HG03159 (cell line): ENCODE measurements around the gene PHPT1.
A peak's percentile ranks its signal among the peaks of the same experiment; 100 is the strongest.
"Not testable (repeated sequence)": the region's sequence is repeated elsewhere in the genome, so short reads cannot be mapped to it uniquely, and the experiment has no call there.

ENCODE experiments used
- ATAC-seq: cut with Tn5 transposase; IDR thresholded peaks from one replicate; pipeline ENCODE4 v1.9.1; 2021; ENCODE audit warnings: mild to moderate bottlenecking, moderate library complexity; ENCODE audit not compliant: unreplicated experiment

PHPT1 gene

GRCh38 chr9:136882109-136882946, 33.1 kb downstream of the PHPT1 start:
- no peak for ATAC-seq

- ATAC-seq = not testable (repeated sequence)
Measured at GRCh38 chr9:136882947-136883283, 33.7 kb downstream of the PHPT1 start.

- ATAC-seq = not testable (repeated sequence)
Measured at GRCh38 chr9:136883670-136884069, 34.5 kb downstream of the PHPT1 start.

GRCh38 chr9:136885950-136886578, 36.9 kb downstream of the PHPT1 start, which contains the start of gene TRAF2:
Gene TRAF2 (plus strand): TSS chr9:136886516. CDS start chr9:136898741, 12,225 bp downstream.
- ATAC-seq = peak; percentile 87

GRCh38 chr9:136886610-136887597, 37.7 kb downstream of the PHPT1 start:
- ATAC-seq = peak; percentile 25

GRCh38 chr9:136888454-136888853, 39.2 kb downstream of the PHPT1 start:
- no peak for ATAC-seq

GRCh38 chr9:136889858-136890257, 40.6 kb downstream of the PHPT1 start:
- no peak for ATAC-seq

DNA sequence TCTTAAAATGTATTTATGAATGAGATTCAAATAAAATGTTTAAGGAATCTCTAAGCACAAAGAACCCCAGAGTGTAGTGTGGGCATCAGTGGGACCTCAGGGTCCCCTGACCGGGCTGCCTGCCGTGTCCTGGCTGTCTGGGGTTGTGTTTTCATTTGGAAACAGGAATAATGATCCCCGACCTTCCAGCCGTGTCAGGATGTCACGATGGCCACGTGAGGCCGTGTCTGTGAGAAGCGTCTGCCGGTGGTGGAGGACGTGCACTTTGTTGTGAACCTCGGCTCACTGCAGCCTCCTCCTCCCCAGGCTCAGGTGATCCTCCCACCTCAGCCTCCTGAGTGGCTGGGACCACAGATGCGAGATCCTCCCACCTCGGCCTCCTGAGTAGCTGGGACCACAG, 41.5 kb downstream of the PHPT1 start:
- ATAC-seq = no peak

- no peak for ATAC-seq
Measured at GRCh38 chr9:136896027-136896426, 46.8 kb downstream of the PHPT1 start.

- no peak for ATAC-seq
Measured at GRCh38 chr9:136898483-136899100, 49.4 kb downstream of the PHPT1 start.

DNA sequence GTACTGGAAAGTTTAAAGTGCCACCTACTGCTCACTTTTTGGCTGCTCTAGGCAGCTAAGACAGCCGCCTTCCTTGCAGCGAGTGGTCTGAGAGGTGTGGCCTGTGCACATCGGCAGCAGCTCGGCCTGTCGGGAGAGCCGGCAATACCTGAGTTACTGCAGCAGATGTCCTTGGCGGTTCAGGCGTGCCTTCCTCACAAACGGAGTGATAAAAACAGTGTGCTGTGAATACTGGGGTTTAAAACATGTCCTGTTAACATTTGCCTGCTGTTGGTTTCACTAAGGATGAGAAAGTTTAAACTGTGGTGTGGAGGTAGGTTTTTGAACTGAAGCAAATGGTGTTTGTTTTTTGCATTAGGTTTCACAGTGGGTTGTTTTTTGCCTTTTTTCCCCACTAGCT, 50.0 kb downstream of the PHPT1 start:
- ATAC-seq = no peak

- ATAC-seq = no peak
Measured at GRCh38 chr9:136900556-136900955, 51.3 kb downstream of the PHPT1 start.
